GM19438 (cell line): ENCODE data around the gene NELFA.

Source experiments
- ATAC-seq: cut with Tn5 transposase; IDR thresholded peaks from one replicate; pipeline ENCODE4 v1.9.1; 2021; ENCODE audit warnings: low read depth; ENCODE audit not compliant: unreplicated experiment

The NELFA gene

GRCh38 chr4:1983846-1984405 lies 24.8 kb downstream of the NELFA start:
- ATAC-seq, result no peak

GRCh38 chr4:1983053-1983845 lies 25.5 kb downstream of the NELFA start:
- ATAC-seq, result no peak

GRCh38 chr4:1982124-1983052 lies 26.4 kb downstream of the NELFA start:
- no peak for ATAC-seq

GRCh38 chr4:1981251-1982058 lies 27.3 kb downstream of the NELFA start:
- no peak for ATAC-seq

GRCh38 chr4:1980561-1981041 lies 28.2 kb downstream of the NELFA start:
- ATAC-seq, result no peak

- ATAC-seq, result no peak
Measured at GRCh38 chr4:1979477-1980196, 29.1 kb downstream of the NELFA start.

GRCh38 chr4:1978741-1979476 lies 29.9 kb downstream of the NELFA start:
- no peak for ATAC-seq

GRCh38 chr4:1978226-1978625 lies 30.5 kb downstream of the NELFA start:
- ATAC-seq, result no peak

GRCh38 chr4:1976416-1977352 lies 32.1 kb downstream of the NELFA start:
- no peak for ATAC-seq

GRCh38 chr4:1975880-1976279 lies 32.9 kb downstream of the NELFA start:
- no peak for ATAC-seq

- ATAC-seq, result no peak
Measured at GRCh38 chr4:1975391-1975801, 33.4 kb downstream of the NELFA start.

- ATAC-seq, result no peak
Measured at GRCh38 chr4:1974840-1975239, 33.9 kb downstream of the NELFA start.

GRCh38 chr4:1973661-1974060 lies 35.1 kb downstream of the NELFA start:
- ATAC-seq, result no peak

GRCh38 chr4:1973218-1973617 lies 35.6 kb downstream of the NELFA start:
- ATAC-seq, result no peak

- no peak for ATAC-seq
Measured at GRCh38 chr4:1972414-1972813, 36.4 kb downstream of the NELFA start.

- no peak for ATAC-seq
Measured at GRCh38 chr4:1971456-1972200, 37.1 kb downstream of the NELFA start.

- no peak for ATAC-seq
Measured at GRCh38 chr4:1970926-1971325, 37.8 kb downstream of the NELFA start.
